Stimulated activated CD4-positive, alpha-beta T cell treated with anti-CD3 and anti-CD28 coated beads, Interleukin-15, amount 100 ng/mL, for 48 hours (primary cell): ENCODE data around the gene MBNL3.
"Not testable (repeated sequence)": the region's sequence is repeated elsewhere in the genome, so short reads cannot be mapped to it uniquely, and the experiment has no call there.

Source experiments
- DNase-seq, 2 donors: peaks; one replicate each; pipeline ENCODE4 v3.0.0-alpha.2; 2020; ENCODE audit warnings: low read depth in 2 of 2

Gene MBNL3

GRCh38 chrX:132480581-132481203 lies 8.1 kb downstream of the MBNL3 start:
- DNase-seq, result peak in 1 of 2 donors; percentile 20

GRCh38 chrX:132474544-132475248 lies 14.1 kb downstream of the MBNL3 start:
- no peak for DNase-seq

- DNase-seq, result no peak
Observed at GRCh38 chrX:132472397-132472796, 16.4 kb downstream of the MBNL3 start.

- DNase-seq, result no peak
Observed at GRCh38 chrX:132470831-132471230, 18.0 kb downstream of the MBNL3 start.

- DNase-seq, result no peak
Observed at GRCh38 chrX:132470179-132470578, 18.7 kb downstream of the MBNL3 start.

- DNase-seq, result no peak
Observed at GRCh38 chrX:132468454-132468853, 20.4 kb downstream of the MBNL3 start.

GRCh38 chrX:132467989-132468388 lies 20.8 kb downstream of the MBNL3 start:
- no peak for DNase-seq

- DNase-seq, result no peak
Observed at GRCh38 chrX:132467026-132467425, 21.8 kb downstream of the MBNL3 start.

GRCh38 chrX:132463411-132463810 lies 25.4 kb downstream of the MBNL3 start:
- DNase-seq, result peak in 1 of 2 donors; percentile 20

- DNase-seq, result no peak
Observed at GRCh38 chrX:132461886-132462285, 27.0 kb downstream of the MBNL3 start.

- DNase-seq, result no peak
Observed at GRCh38 chrX:132452911-132453550, 35.8 kb downstream of the MBNL3 start.

- not testable (repeated sequence) for DNase-seq
Observed at GRCh38 chrX:132445909-132446308, 42.9 kb downstream of the MBNL3 start.

- no peak for DNase-seq
Observed at GRCh38 chrX:132444936-132445335, 43.9 kb downstream of the MBNL3 start.

GRCh38 chrX:132443196-132444135 lies 45.4 kb downstream of the MBNL3 start:
- DNase-seq, result no peak

- DNase-seq, result no peak
Observed at GRCh38 chrX:132442691-132443090, 46.1 kb downstream of the MBNL3 start.

GRCh38 chrX:132435222-132435621 lies 53.6 kb downstream of the MBNL3 start:
- DNase-seq, result no peak

- no peak for DNase-seq
Observed at GRCh38 chrX:132433551-132433950, 55.3 kb downstream of the MBNL3 start.

GRCh38 chrX:132433001-132433400 lies 55.8 kb downstream of the MBNL3 start:
- DNase-seq, result no peak

GRCh38 chrX:132428896-132429295 lies 59.9 kb downstream of the MBNL3 start:
- DNase-seq, result no peak

GRCh38 chrX:132426695-132427281 lies 62.0 kb downstream of the MBNL3 start:
- no peak for DNase-seq

GRCh38 chrX:132425744-132426318 lies 63.0 kb downstream of the MBNL3 start:
- DNase-seq, result no peak
